Ishikawa (cell line): ENCODE measurements around the gene IMMP2L.

Experiments
- CEBPB ChIP-seq: IDR thresholded peaks from 2 replicates; pipeline ENCODE4 v1.6.1; 2012
- EGR1 ChIP-seq: IDR thresholded peaks from 2 replicates; pipeline ENCODE4 v1.6.1; 2012
- EP300 ChIP-seq: IDR thresholded peaks from 2 replicates; pipeline ENCODE4 v1.6.1; 2012; ENCODE audit warnings: borderline replicate concordance
- FOXM1 ChIP-seq: IDR thresholded peaks from 2 replicates; pipeline ENCODE4 v1.6.1; 2012; ENCODE audit warnings: low read depth, borderline replicate concordance
- MAX ChIP-seq: IDR thresholded peaks from 2 replicates; pipeline ENCODE4 v1.6.1; 2012
- NFIC ChIP-seq: IDR thresholded peaks from 2 replicates; pipeline ENCODE4 v1.6.1; 2012
- RAD21 ChIP-seq: IDR thresholded peaks from 2 replicates; pipeline ENCODE4 v1.6.1; 2012; ENCODE audit warnings: low read depth
- REST ChIP-seq: IDR thresholded peaks from 2 replicates; pipeline ENCODE4 v1.6.1; 2012; ENCODE audit warnings: low read depth, mild to moderate bottlenecking
- TAF1 ChIP-seq: IDR thresholded peaks from 2 replicates; pipeline ENCODE4 v1.6.1; 2012; ENCODE audit warnings: low read depth, mild to moderate bottlenecking
- TCF12 ChIP-seq: IDR thresholded peaks from 2 replicates; pipeline ENCODE4 v1.6.1; 2012; ENCODE audit warnings: low read depth

GRCh38 chr7:111051832-111052231 is 510.5 kb downstream of the IMMP2L start:
- no peak for TF ChIP-seq RAD21
- TF ChIP-seq TAF1 = no peak
- TF ChIP-seq EP300 = no peak
- no peak for TF ChIP-seq TCF12
- TF ChIP-seq NFIC = no peak
- TF ChIP-seq EGR1 = no peak
- TF ChIP-seq CEBPB = no peak
- TF ChIP-seq FOXM1 = no peak
- no peak for TF ChIP-seq REST
- no peak for TF ChIP-seq MAX
